ENCODE measurements around the gene TTLL7.

Gene TTLL7

GRCh38 chr1:83970802-83971201 lies 28.1 kb downstream of the TTLL7 start:
- TF ChIP-seq CTCF (IDR thresholded peaks at IDR 0.05; ENCODE audit: extremely low read depth, missing control alignments): no peak

GRCh38 chr1:83970114-83970513 lies 28.8 kb downstream of the TTLL7 start:
- TF ChIP-seq CTCF (IDR thresholded peaks at IDR 0.05; ENCODE audit: extremely low read depth, missing control alignments): no peak
- DNase-seq (ENCODE audit: low spot score): no peak

More at GRCh38 chr1:83970802-83971201, 28.1 kb downstream of the TTLL7 start:
- no peak for DNase-seq (ENCODE audit: low spot score)

GRCh38 chr1:83967336-83967735 lies 31.6 kb downstream of the TTLL7 start:
- DNase-seq (ENCODE audit: low spot score): no peak
- TF ChIP-seq CTCF (IDR thresholded peaks at IDR 0.05; ENCODE audit: extremely low read depth, missing control alignments): no peak

DNA sequence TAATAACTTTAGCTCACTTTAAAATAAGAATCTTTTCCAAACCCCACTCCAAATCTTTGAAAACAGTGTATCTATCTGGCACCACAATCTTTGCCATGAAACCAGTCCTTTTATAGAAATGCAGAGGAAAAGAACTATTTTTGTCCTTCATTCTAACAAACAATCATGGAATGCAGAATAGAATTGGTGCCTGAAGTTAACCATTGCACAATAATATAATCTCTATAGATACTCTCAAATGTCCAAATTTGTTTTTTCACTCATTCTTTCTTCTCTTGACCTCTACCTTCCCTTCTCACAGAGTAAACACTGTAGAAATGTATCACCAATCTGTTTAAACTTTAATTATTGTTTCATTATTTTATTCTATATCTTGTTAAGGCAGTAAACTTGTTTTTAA lies 34.8 kb downstream of the TTLL7 start:
- no peak for TF ChIP-seq CTCF (IDR thresholded peaks at IDR 0.05; ENCODE audit: extremely low read depth, missing control alignments)
- no peak for DNase-seq (ENCODE audit: low spot score)

DNA sequence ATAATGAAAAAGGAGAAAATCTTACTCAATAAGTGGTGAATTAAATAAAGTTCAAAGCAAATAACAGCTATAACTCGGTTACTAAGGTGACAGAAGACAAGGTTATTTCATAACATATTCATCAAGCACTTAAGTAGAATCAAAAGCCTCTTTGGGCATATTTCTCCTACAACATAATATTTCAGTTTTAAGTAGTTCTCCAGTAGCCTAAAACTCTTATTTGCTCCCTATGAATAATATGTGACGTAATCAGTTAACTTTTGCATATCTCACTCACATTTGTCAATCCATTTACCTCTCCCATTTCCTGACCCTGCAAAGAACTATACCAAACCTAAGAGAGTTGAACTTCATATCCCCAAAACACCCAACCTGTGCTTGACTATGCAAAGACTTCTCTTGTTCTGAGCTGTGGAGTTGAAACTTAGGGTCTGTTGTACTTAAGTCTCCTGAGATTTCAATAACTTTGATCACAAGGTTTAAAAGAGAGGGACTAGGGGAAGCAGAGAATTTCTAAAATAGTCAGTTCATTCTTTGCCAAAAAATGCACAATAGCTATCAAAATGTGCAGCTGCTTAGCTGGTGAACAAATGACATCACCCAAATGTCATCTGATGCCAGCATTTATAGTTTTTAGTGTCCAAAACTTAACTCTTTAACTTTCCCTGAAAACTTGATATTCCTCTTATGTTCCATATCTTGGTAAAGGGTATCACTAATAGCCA lies 37.2 kb downstream of the TTLL7 start:
- DNase-seq (ENCODE audit: low spot score): no peak
- no peak for TF ChIP-seq CTCF (IDR thresholded peaks at IDR 0.05; ENCODE audit: extremely low read depth, missing control alignments)

DNA sequence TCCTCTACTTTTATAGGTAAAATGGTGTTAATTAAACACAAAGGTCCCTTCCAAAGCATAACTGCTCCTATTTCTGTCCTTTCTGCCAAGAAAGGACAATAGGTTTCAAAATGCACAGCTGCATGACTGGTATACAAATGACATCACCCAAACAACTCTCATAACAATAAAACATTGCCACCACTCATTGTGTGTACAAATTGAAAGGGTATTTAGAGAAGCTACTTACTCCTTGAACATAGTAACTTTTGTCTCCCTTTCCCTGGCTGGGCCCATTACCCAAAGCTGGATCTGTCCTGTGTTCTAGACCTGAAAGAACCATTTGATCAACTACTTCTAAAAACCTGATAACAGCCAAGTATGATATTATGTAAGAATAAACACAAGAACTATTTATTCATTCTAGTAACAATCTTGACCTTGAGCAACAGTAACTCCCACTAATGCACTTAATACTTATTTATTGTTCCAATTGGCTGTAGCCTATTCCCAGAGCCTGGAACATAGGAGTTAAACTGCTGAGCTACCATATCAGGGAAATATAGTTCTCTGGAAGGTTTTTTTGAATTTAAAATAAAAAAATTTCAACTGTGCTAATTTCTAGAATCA lies 38.2 kb downstream of the TTLL7 start:
- no peak for TF ChIP-seq CTCF (IDR thresholded peaks at IDR 0.05; ENCODE audit: extremely low read depth, missing control alignments)
- DNase-seq (ENCODE audit: low spot score): no peak

GRCh38 chr1:83959824-83960498 lies 39.0 kb downstream of the TTLL7 start:
- no peak for TF ChIP-seq CTCF (IDR thresholded peaks at IDR 0.05; ENCODE audit: extremely low read depth, missing control alignments)
- no peak for DNase-seq (ENCODE audit: low spot score)

Measured in GM20000 (cell line).